ENCODE results near the gene EPHA2. TPM values are rescaled to one million over a fixed set of nuclear protein-coding genes. Genes with fewer than 3 reads are reported as not detected.

The EPHA2 gene
- total RNA-seq, 1 experiment from 2014 or later = 130 TPM

GRCh38 chr1:16134906-16135305 is 21.0 kb downstream of the EPHA2 start:
- H3K4me1 Mint-ChIP-seq (ENCODE audit: low read depth, unreplicated experiment) = peaks cover 17% of the 10 kb centered on the region
- CTCF ChIA-PET = no interaction called here
- peaks cover 96% of the 10 kb centered on the region for H3K36me3 Mint-ChIP-seq (ENCODE audit: insufficient read depth, unreplicated experiment)
- BruUV-seq (replicated peaks) = no TSS peak
- DNase-seq = no peak
- no peaks in the 10 kb centered on the region for H3K27me3 Mint-ChIP-seq (ENCODE audit: unreplicated experiment)
- no peaks in the 10 kb centered on the region for H3K9me3 Mint-ChIP-seq (ENCODE audit: low read depth, unreplicated experiment)
- intact Hi-C loops (cut with micrococcal nuclease; ENCODE audit: unreplicated experiment) = no loop called here
- no peak for TF ChIP-seq CTCF (IDR thresholded peaks at IDR 0.05; ENCODE audit: unreplicated experiment)
- H3K4me3 Mint-ChIP-seq (ENCODE audit: low read depth, unreplicated experiment) = no peak overlapping the region
- H3K27ac Mint-ChIP-seq (ENCODE audit: unreplicated experiment) = peak overlapping the region; percentile 71

GRCh38 chr1:16134066-16134801 is 21.6 kb downstream of the EPHA2 start:
- Mint-ChIP-seq H3K27ac (ENCODE audit: unreplicated experiment) (peak overlapping the region; percentile 71), H3K9me3 (ENCODE audit: low read depth, unreplicated experiment) (no peaks in the 10 kb centered on the region), H3K36me3 (ENCODE audit: insufficient read depth, unreplicated experiment) (peaks cover 95% of the 10 kb centered on the region), H3K4me1 (ENCODE audit: low read depth, unreplicated experiment) (peaks cover 10% of the 10 kb centered on the region), H3K27me3 (ENCODE audit: unreplicated experiment) (no peaks in the 10 kb centered on the region), H3K4me3 (ENCODE audit: low read depth, unreplicated experiment) (no peak overlapping the region)
- no TSS peak for BruUV-seq (replicated peaks)
- CTCF ChIA-PET = no interaction called here
- DNase-seq = no peak
- no peak for TF ChIP-seq CTCF (IDR thresholded peaks at IDR 0.05; ENCODE audit: unreplicated experiment)
- intact Hi-C loops (cut with micrococcal nuclease; ENCODE audit: unreplicated experiment) = no loop called here

- intact Hi-C loops (cut with micrococcal nuclease; ENCODE audit: unreplicated experiment) = no loop called here
- Mint-ChIP-seq H3K9me3 (ENCODE audit: low read depth, unreplicated experiment) (no peaks in the 10 kb centered on the region), H3K27ac (ENCODE audit: unreplicated experiment) (no peak overlapping the region), H3K36me3 (ENCODE audit: insufficient read depth, unreplicated experiment) (peaks cover 95% of the 10 kb centered on the region), H3K4me1 (ENCODE audit: low read depth, unreplicated experiment) (peaks cover under 1% of the 10 kb centered on the region), H3K27me3 (ENCODE audit: unreplicated experiment) (no peaks in the 10 kb centered on the region), H3K4me3 (ENCODE audit: low read depth, unreplicated experiment) (no peak overlapping the region)
- CTCF ChIA-PET = no interaction called here
- no peak for DNase-seq
- TF ChIP-seq CTCF (IDR thresholded peaks at IDR 0.05; ENCODE audit: unreplicated experiment) = no peak
- no TSS peak for BruUV-seq (replicated peaks)
Measured at GRCh38 chr1:16133007-16133961, 22.6 kb downstream of the EPHA2 start.

GRCh38 chr1:16132325-16132785 is 23.5 kb downstream of the EPHA2 start:
- no peak for TF ChIP-seq CTCF (IDR thresholded peaks at IDR 0.05; ENCODE audit: unreplicated experiment)
- CTCF ChIA-PET = no interaction called here
- no peak overlapping the region for H3K27ac Mint-ChIP-seq (ENCODE audit: unreplicated experiment)
- H3K4me3 Mint-ChIP-seq (ENCODE audit: low read depth, unreplicated experiment) = no peak overlapping the region
- H3K9me3 Mint-ChIP-seq (ENCODE audit: low read depth, unreplicated experiment) = no peaks in the 10 kb centered on the region
- BruUV-seq (replicated peaks) = no TSS peak
- intact Hi-C loops (cut with micrococcal nuclease; ENCODE audit: unreplicated experiment) = no loop called here
- peaks cover 94% of the 10 kb centered on the region for H3K36me3 Mint-ChIP-seq (ENCODE audit: insufficient read depth, unreplicated experiment)
- H3K27me3 Mint-ChIP-seq (ENCODE audit: unreplicated experiment) = no peaks in the 10 kb centered on the region
- H3K4me1 Mint-ChIP-seq (ENCODE audit: low read depth, unreplicated experiment) = no peaks in the 10 kb centered on the region
- DNase-seq = no peak
